H1 (cell line): ENCODE measurements around the gene RALGAPB.

ENCODE experiments used
- BRCA1 ChIP-seq: IDR thresholded peaks from 2 replicates; pipeline ENCODE4 v1.6.1; 2012; ENCODE audit warnings: low read depth, low read length, improper control_type of control experiment
- MAFK ChIP-seq: IDR thresholded peaks from 2 replicates; pipeline ENCODE4 v1.6.1; 2012; ENCODE audit warnings: low read depth, mild to moderate bottlenecking, improper control_type of control experiment, low read length
- POLR2A ChIP-seq, 2 experiments: IDR thresholded peaks; 1 replicate in 1 of 2; 2 replicates in 1 of 2; pipeline ENCODE4 v1.6.1; 2011; ENCODE audit warnings: low read depth in 2 of 2, low read length in 2 of 2, mild to moderate bottlenecking in 2 of 2; ENCODE audit errors: control extremely low read depth in 1 of 2
- POLR2AphosphoS5 ChIP-seq: IDR thresholded peaks from 2 replicates; pipeline ENCODE4 v1.6.1; 2011; ENCODE audit warnings: low read depth, low read length
- TAF7 ChIP-seq: optimal IDR thresholded peaks from 2 replicates; pipeline ENCODE3; 2011; ENCODE audit warnings: low read depth, mild to moderate bottlenecking, inconsistent platforms, low read length, moderate library complexity, borderline replicate concordance
- TCF12 ChIP-seq: IDR thresholded peaks from 2 replicates; pipeline ENCODE4 v1.6.1; 2011; ENCODE audit warnings: low read depth, mild to moderate bottlenecking, low read length
- TF ChIP-seq, protein P1 (sequence below), 3 experiments: IDR thresholded peaks; 1 replicate in 2 of 3; 2 replicates in 1 of 3; pipeline versions ENCODE4 v1.5.1 to v1.6.1; 2011; ENCODE audit warnings: low read length in 3 of 3, mild to moderate bottlenecking in 3 of 3, inconsistent platforms in 2 of 3, low read depth in 1 of 3, moderate library complexity in 1 of 3; ENCODE audit not compliant: insufficient read depth in 1 of 3; ENCODE audit errors: control extremely low read depth in 1 of 3
- TF ChIP-seq, protein P2 (sequence below): IDR thresholded peaks from 2 replicates; pipeline ENCODE4 v1.6.1; 2012; ENCODE audit warnings: inconsistent platforms

DNA sequence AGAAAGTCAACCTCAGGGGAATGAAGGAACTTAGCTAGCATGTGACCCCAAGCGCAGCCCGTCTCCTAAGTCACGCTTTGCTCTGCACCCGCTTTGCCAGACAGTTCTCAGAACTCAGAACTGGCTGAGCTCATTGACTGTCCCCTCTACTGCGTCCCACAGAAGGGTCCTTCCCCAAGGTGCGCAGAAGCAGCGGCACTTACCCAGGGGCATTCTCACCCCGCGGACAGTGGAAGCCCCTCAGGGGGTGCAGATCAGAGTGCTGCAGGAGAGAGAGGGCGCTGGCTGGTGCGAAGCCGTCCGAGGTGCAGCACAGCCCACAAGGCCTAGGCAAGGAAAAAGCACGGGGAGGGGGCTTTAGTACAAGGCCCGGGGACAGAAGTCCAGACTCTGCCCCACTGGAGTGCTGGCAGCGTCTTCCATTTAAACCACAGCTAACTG lies 38.3 kb upstream of the RALGAPB start:
- no peak for TF ChIP-seq POLR2AphosphoS5
- no peak for TF ChIP-seq POLR2A (IDR thresholded peaks at IDR 0.05; ENCODE audit: control extremely low read depth in 1 of 2, low read depth in 2 of 2, low read length in 2 of 2)
- TF ChIP-seq BRCA1 = no peak
- TF ChIP-seq, protein P1, sequence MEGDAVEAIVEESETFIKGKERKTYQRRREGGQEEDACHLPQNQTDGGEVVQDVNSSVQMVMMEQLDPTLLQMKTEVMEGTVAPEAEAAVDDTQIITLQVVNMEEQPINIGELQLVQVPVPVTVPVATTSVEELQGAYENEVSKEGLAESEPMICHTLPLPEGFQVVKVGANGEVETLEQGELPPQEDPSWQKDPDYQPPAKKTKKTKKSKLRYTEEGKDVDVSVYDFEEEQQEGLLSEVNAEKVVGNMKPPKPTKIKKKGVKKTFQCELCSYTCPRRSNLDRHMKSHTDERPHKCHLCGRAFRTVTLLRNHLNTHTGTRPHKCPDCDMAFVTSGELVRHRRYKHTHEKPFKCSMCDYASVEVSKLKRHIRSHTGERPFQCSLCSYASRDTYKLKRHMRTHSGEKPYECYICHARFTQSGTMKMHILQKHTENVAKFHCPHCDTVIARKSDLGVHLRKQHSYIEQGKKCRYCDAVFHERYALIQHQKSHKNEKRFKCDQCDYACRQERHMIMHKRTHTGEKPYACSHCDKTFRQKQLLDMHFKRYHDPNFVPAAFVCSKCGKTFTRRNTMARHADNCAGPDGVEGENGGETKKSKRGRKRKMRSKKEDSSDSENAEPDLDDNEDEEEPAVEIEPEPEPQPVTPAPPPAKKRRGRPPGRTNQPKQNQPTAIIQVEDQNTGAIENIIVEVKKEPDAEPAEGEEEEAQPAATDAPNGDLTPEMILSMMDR (IDR thresholded peaks at IDR 0.05; ENCODE audit: control extremely low read depth in 1 of 3, insufficient read depth in 1 of 3, low read depth in 1 of 3, low read length in 3 of 3) = no peak
- no peak for TF ChIP-seq TCF12
- TF ChIP-seq, protein P2, sequence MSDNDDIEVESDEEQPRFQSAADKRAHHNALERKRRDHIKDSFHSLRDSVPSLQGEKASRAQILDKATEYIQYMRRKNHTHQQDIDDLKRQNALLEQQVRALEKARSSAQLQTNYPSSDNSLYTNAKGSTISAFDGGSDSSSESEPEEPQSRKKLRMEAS = no peak
- no peak for TF ChIP-seq MAFK
- no peak for TF ChIP-seq TAF7
